GM12891 (cell line): ENCODE data around the gene TRPM1.

ENCODE experiments used
- PAX5 ChIP-seq: IDR thresholded peaks from 2 replicates; pipeline ENCODE4 v1.6.1; 2011; ENCODE audit warnings: low read length, moderate library complexity, mild to moderate bottlenecking; ENCODE audit not compliant: insufficient read depth, severe bottlenecking
- POLR2A ChIP-seq: IDR thresholded peaks from 2 replicates; pipeline ENCODE4 v1.6.1; 2011; ENCODE audit warnings: low read depth, low read length, control low read depth
- POLR2AphosphoS5 ChIP-seq: IDR thresholded peaks from 2 replicates; pipeline ENCODE4 v1.6.1; 2011; ENCODE audit warnings: low read depth, low read length, control low read depth
- SPI1 ChIP-seq: IDR thresholded peaks from 2 replicates; pipeline ENCODE4 v1.6.1; 2011; ENCODE audit warnings: low read depth, low read length, control low read depth
- TAF1 ChIP-seq: IDR thresholded peaks from 2 replicates; pipeline ENCODE4 v1.6.1; 2011; ENCODE audit warnings: low read depth, low read length, control low read depth

- TF ChIP-seq POLR2AphosphoS5 (no peak), POLR2A (peak; percentile 26; the same call in 1 of the 2 replicates), TAF1 (no peak), SPI1 (peak; percentile 86), PAX5 (no peak)
Measured at GRCh38 chr15:31013863-31014607, 87.5 kb downstream of the TRPM1 start.
